ENCODE data around the gene HDLBP.

- TF ChIP-seq CTCF (IDR thresholded peaks at IDR 0.05; ENCODE audit: insufficient read depth, low read length): no peak
- TF ChIP-seq POLR2AphosphoS5 (IDR thresholded peaks at IDR 0.05; ENCODE audit: low read depth): no peak
- no peak for TF ChIP-seq REST (IDR thresholded peaks at IDR 0.05; ENCODE audit: insufficient replicate concordance, low read depth)
- TF ChIP-seq GABPA (IDR thresholded peaks at IDR 0.05; ENCODE audit: low read depth): no peak
- no peak for TF ChIP-seq SPI1 (IDR thresholded peaks at IDR 0.05; ENCODE audit: borderline replicate concordance, low read depth)
Measured at GRCh38 chr2:241340631-241341163, 25.2 kb upstream of the HDLBP start.

All from HL-60 (cell line).